IPS-15b (cell line): ENCODE results near the gene CLCA4.
"Not testable (repeated sequence)": the region's sequence is repeated elsewhere in the genome, so short reads cannot be mapped to it uniquely, and the experiment has no call there.

Experiments
- H3K27me3 ChIP-seq: one replicate; pipeline ENCODE4 v1.6.1; 2013; ENCODE audit warnings: low read length; ENCODE audit not compliant: control insufficient read depth, insufficient read depth
- H3K36me3 ChIP-seq: one replicate; pipeline ENCODE4 v1.6.1; 2013; ENCODE audit warnings: low read length; ENCODE audit not compliant: control insufficient read depth, insufficient read depth
- H3K4me1 ChIP-seq: one replicate; pipeline ENCODE4 v1.6.1; 2013; ENCODE audit warnings: mild to moderate bottlenecking, low read length; ENCODE audit not compliant: control insufficient read depth, insufficient read depth
- H3K4me3 ChIP-seq: one replicate; pipeline ENCODE4 v1.5.1; 2013; ENCODE audit warnings: low read depth, low read length
- H3K9ac ChIP-seq: one replicate; pipeline ENCODE4 v1.6.1; 2013; ENCODE audit warnings: low read depth, mild to moderate bottlenecking, low read length
- H3K9me3 ChIP-seq: one replicate; pipeline ENCODE4 v1.6.1; 2013; ENCODE audit warnings: mild to moderate bottlenecking, low read length; ENCODE audit not compliant: control insufficient read depth, insufficient read depth

The CLCA4 gene

GRCh38 chr1:86581231-86581630 is 34.4 kb downstream of the CLCA4 start:
- H3K36me3 ChIP-seq = no peaks in the 10 kb centered on the region
- no peak overlapping the region for H3K4me3 ChIP-seq
- H3K27me3 ChIP-seq = no peaks in the 10 kb centered on the region
- H3K9ac ChIP-seq = no peak overlapping the region
- H3K4me1 ChIP-seq = no peaks in the 10 kb centered on the region
- H3K9me3 ChIP-seq = no peaks in the 10 kb centered on the region

GRCh38 chr1:86582161-86582560 is 35.3 kb downstream of the CLCA4 start:
- H3K9me3 ChIP-seq = no peaks in the 10 kb centered on the region
- no peak overlapping the region for H3K4me3 ChIP-seq
- no peaks in the 10 kb centered on the region for H3K27me3 ChIP-seq
- H3K9ac ChIP-seq = no peak overlapping the region
- no peaks in the 10 kb centered on the region for H3K36me3 ChIP-seq
- no peaks in the 10 kb centered on the region for H3K4me1 ChIP-seq

GRCh38 chr1:86583032-86583431 is 36.2 kb downstream of the CLCA4 start:
- Histone ChIP-seq H3K4me3 (no peak overlapping the region), H3K4me1 (no peaks in the 10 kb centered on the region), H3K27me3 (no peaks in the 10 kb centered on the region), H3K36me3 (no peaks in the 10 kb centered on the region), H3K9me3 (no peaks in the 10 kb centered on the region), H3K9ac (no peak overlapping the region)

GRCh38 chr1:86583593-86583992 is 36.7 kb downstream of the CLCA4 start:
- Histone ChIP-seq H3K9ac (no peak overlapping the region), H3K4me3 (no peak overlapping the region), H3K36me3 (no peaks in the 10 kb centered on the region), H3K9me3 (no peaks in the 10 kb centered on the region), H3K4me1 (no peaks in the 10 kb centered on the region), H3K27me3 (no peaks in the 10 kb centered on the region)

GRCh38 chr1:86594284-86594770 is 47.4 kb downstream of the CLCA4 start:
- no peaks in the 10 kb centered on the region for H3K27me3 ChIP-seq
- no peak overlapping the region for H3K4me3 ChIP-seq
- H3K4me1 ChIP-seq = no peaks in the 10 kb centered on the region
- H3K9me3 ChIP-seq = peaks cover 4% of the 10 kb centered on the region
- H3K36me3 ChIP-seq = no peaks in the 10 kb centered on the region
- H3K9ac ChIP-seq = no peak overlapping the region

GRCh38 chr1:86596224-86596623 is 49.3 kb downstream of the CLCA4 start:
- H3K9ac ChIP-seq = no peak overlapping the region
- no peaks in the 10 kb centered on the region for H3K27me3 ChIP-seq
- no peak overlapping the region for H3K4me3 ChIP-seq
- no peaks in the 10 kb centered on the region for H3K4me1 ChIP-seq
- peaks cover 4% of the 10 kb centered on the region for H3K9me3 ChIP-seq
- no peaks in the 10 kb centered on the region for H3K36me3 ChIP-seq

GRCh38 chr1:86596741-86597290 is 49.9 kb downstream of the CLCA4 start:
- H3K9ac ChIP-seq = no peak overlapping the region
- no peaks in the 10 kb centered on the region for H3K36me3 ChIP-seq
- no peaks in the 10 kb centered on the region for H3K27me3 ChIP-seq
- no peaks in the 10 kb centered on the region for H3K4me1 ChIP-seq
- no peak overlapping the region for H3K4me3 ChIP-seq
- peaks cover 4% of the 10 kb centered on the region for H3K9me3 ChIP-seq

- not testable (repeated sequence) for H3K9ac ChIP-seq
Observed at GRCh38 chr1:86606080-86606479, 59.2 kb downstream of the CLCA4 start.

GRCh38 chr1:86616433-86616832 is 69.6 kb downstream of the CLCA4 start:
- Histone ChIP-seq H3K27me3 (no peaks in the 10 kb centered on the region), H3K36me3 (no peaks in the 10 kb centered on the region), H3K9me3 (no peaks in the 10 kb centered on the region), H3K4me1 (no peaks in the 10 kb centered on the region), H3K9ac (no peak overlapping the region), H3K4me3 (no peak overlapping the region)

More at GRCh38 chr1:86606080-86606479, 59.2 kb downstream of the CLCA4 start:
- H3K36me3 ChIP-seq, H3K27me3 ChIP-seq, H3K4me3 ChIP-seq, H3K9me3 ChIP-seq, H3K4me1 ChIP-seq: not testable (repeated sequence)

GRCh38 chr1:86616871-86617270 is 70.0 kb downstream of the CLCA4 start:
- Histone ChIP-seq H3K9me3 (no peaks in the 10 kb centered on the region), H3K9ac (no peak overlapping the region), H3K4me3 (no peak overlapping the region), H3K4me1 (no peaks in the 10 kb centered on the region), H3K27me3 (no peaks in the 10 kb centered on the region), H3K36me3 (no peaks in the 10 kb centered on the region)

- H3K4me1 ChIP-seq = no peaks in the 10 kb centered on the region
- no peaks in the 10 kb centered on the region for H3K36me3 ChIP-seq
- H3K4me3 ChIP-seq = no peak overlapping the region
- no peaks in the 10 kb centered on the region for H3K27me3 ChIP-seq
- H3K9ac ChIP-seq = no peak overlapping the region
- no peaks in the 10 kb centered on the region for H3K9me3 ChIP-seq
Observed at GRCh38 chr1:86618358-86618757, 71.5 kb downstream of the CLCA4 start.

- Histone ChIP-seq H3K36me3 (no peaks in the 10 kb centered on the region), H3K27me3 (no peaks in the 10 kb centered on the region), H3K9me3 (no peaks in the 10 kb centered on the region), H3K9ac (no peak overlapping the region), H3K4me3 (no peak overlapping the region), H3K4me1 (no peaks in the 10 kb centered on the region)
Observed at GRCh38 chr1:86619313-86619712, 72.4 kb downstream of the CLCA4 start.
